ENCODE data around the gene DGKH. TPM values are rescaled to one million over a fixed set of nuclear protein-coding genes. Genes with fewer than 3 reads are reported as not detected.

Gene DGKH
- total RNA-seq, 1 experiment from 2014 or later = 9.2 TPM

- intact Hi-C loops (cut with micrococcal nuclease) = no loop called here
- DNase-seq (ENCODE audit: low read depth, low spot score) = no peak
- Histone ChIP-seq H3K4me1 (ENCODE audit: control insufficient read depth in 1 of 2, insufficient read depth in 2 of 2, low read length in 2 of 2) (peaks cover 0 to 5% of the 10 kb centered on the region in 2 experiments; a peak in 1 of 4 replicates), H3K27me3 (ENCODE audit: insufficient read depth, low read length) (no peaks in the 10 kb centered on the region), H3K4me3 (replicated peaks in 1 of 2; ENCODE audit: low read depth in 1 of 2, low read length in 2 of 2) (no peak overlapping the region), H3K79me2 (ENCODE audit: insufficient read depth, low read length) (no peaks in the 10 kb centered on the region), H2AFZ (ENCODE audit: low read depth, low read length, poor library complexity, severe bottlenecking) (no peak overlapping the region), H3K9me2 (ENCODE audit: insufficient read depth) (no peaks in the 10 kb centered on the region), H3K36me3 (ENCODE audit: control insufficient read depth in 1 of 2, insufficient read depth in 2 of 2, low read length in 2 of 2) (0 out of 4 replicates have a peak, but pooled peaks cover 0 to 5% of the 10 kb centered on the region in 2 experiments), H3K9ac (ENCODE audit: low read length) (no peak overlapping the region), H4K20me1 (ENCODE audit: insufficient read depth) (no peaks in the 10 kb centered on the region), H3K27ac (ENCODE audit: low read depth, low read length) (no peak overlapping the region), H3K9me3 (ENCODE audit: control insufficient read depth in 1 of 2, insufficient read depth in 1 of 2, low read depth in 1 of 2, low read length in 2 of 2) (no peaks in the 10 kb centered on the region), H3K4me2 (ENCODE audit: low read length) (no peak overlapping the region)
- RAD21 ChIA-PET (ENCODE audit: low non-redundant PET in 1 of 2, low total read pairs in 2 of 2, uncharacterized antibody in 2 of 2, unreplicated experiment in 2 of 2) = no interaction called here
- BruUV-seq (replicated peaks) = no TSS peak
- ATAC-seq = no peak
- POLR2A ChIA-PET = no interaction called here
- CTCF ChIA-PET = no interaction called here
- TF ChIP-seq TCF7L2 (IDR thresholded peaks at IDR 0.05; ENCODE audit: borderline replicate concordance, extremely low read depth, insufficient read depth, insufficient read length) (no peak), REST (IDR thresholded peaks at IDR 0.05; ENCODE audit: low read depth) (no peak), SIN3A (IDR thresholded peaks at IDR 0.05; ENCODE audit: low read depth) (no peak)
Observed at GRCh38 chr13:42064259-42064658, 15.8 kb downstream of the DGKH start.

- intact Hi-C loops (cut with micrococcal nuclease) = no loop called here
- H3K9me2 ChIP-seq (ENCODE audit: insufficient read depth) = no peaks in the 10 kb centered on the region
- H3K4me1 ChIP-seq (ENCODE audit: control insufficient read depth in 1 of 2, insufficient read depth in 2 of 2, low read length in 2 of 2) = peaks cover 0 to 5% of the 10 kb centered on the region in 2 experiments; a peak in 1 of 4 replicates
- no peak overlapping the region for H3K9ac ChIP-seq (ENCODE audit: low read length)
- H3K36me3 ChIP-seq (ENCODE audit: control insufficient read depth in 1 of 2, insufficient read depth in 2 of 2, low read length in 2 of 2) = 0 out of 4 replicates have a peak, but pooled peaks cover 0 to 5% of the 10 kb centered on the region in 2 experiments
- no peak overlapping the region for H3K27ac ChIP-seq (ENCODE audit: low read depth, low read length)
- H3K27me3 ChIP-seq (ENCODE audit: insufficient read depth, low read length) = no peaks in the 10 kb centered on the region
- ChIA-PET CTCF (no interaction called here), RAD21 (ENCODE audit: low non-redundant PET in 1 of 2, low total read pairs in 2 of 2, uncharacterized antibody in 2 of 2, unreplicated experiment in 2 of 2) (no interaction called here), POLR2A (no interaction called here)
- no peaks in the 10 kb centered on the region for H3K9me3 ChIP-seq (ENCODE audit: control insufficient read depth in 1 of 2, insufficient read depth in 1 of 2, low read depth in 1 of 2, low read length in 2 of 2)
- H3K4me2 ChIP-seq (ENCODE audit: low read length) = no peak overlapping the region
- H3K4me3 ChIP-seq (replicated peaks in 1 of 2; ENCODE audit: low read depth in 1 of 2, low read length in 2 of 2) = no peak overlapping the region
- no peak for ATAC-seq
- no peak for DNase-seq (ENCODE audit: low read depth, low spot score)
- BruUV-seq (replicated peaks) = no TSS peak
- H2AFZ ChIP-seq (ENCODE audit: low read depth, low read length, poor library complexity, severe bottlenecking) = no peak overlapping the region
- TF ChIP-seq SRF (IDR thresholded peaks at IDR 0.05; ENCODE audit: low read depth) = no peak
- TF ChIP-seq POLR2AphosphoS5 (IDR thresholded peaks at IDR 0.05; ENCODE audit: low read depth, low read length) = no peak
- no peak for TF ChIP-seq EZH2phosphoT487 (IDR thresholded peaks at IDR 0.05; ENCODE audit: borderline replicate concordance)
- TF ChIP-seq EZH2 (IDR thresholded peaks at IDR 0.05) = no peak
- no peak for TF ChIP-seq RAD21 (IDR thresholded peaks at IDR 0.05; ENCODE audit: low read depth)
- no peak for TF ChIP-seq POLR2A (IDR thresholded peaks at IDR 0.05; ENCODE audit: borderline replicate concordance, extremely low read depth, insufficient read depth, insufficient read length)
- TF ChIP-seq, protein P1, sequence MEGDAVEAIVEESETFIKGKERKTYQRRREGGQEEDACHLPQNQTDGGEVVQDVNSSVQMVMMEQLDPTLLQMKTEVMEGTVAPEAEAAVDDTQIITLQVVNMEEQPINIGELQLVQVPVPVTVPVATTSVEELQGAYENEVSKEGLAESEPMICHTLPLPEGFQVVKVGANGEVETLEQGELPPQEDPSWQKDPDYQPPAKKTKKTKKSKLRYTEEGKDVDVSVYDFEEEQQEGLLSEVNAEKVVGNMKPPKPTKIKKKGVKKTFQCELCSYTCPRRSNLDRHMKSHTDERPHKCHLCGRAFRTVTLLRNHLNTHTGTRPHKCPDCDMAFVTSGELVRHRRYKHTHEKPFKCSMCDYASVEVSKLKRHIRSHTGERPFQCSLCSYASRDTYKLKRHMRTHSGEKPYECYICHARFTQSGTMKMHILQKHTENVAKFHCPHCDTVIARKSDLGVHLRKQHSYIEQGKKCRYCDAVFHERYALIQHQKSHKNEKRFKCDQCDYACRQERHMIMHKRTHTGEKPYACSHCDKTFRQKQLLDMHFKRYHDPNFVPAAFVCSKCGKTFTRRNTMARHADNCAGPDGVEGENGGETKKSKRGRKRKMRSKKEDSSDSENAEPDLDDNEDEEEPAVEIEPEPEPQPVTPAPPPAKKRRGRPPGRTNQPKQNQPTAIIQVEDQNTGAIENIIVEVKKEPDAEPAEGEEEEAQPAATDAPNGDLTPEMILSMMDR (IDR thresholded peaks at IDR 0.05 in 2 of 3, conservative IDR thresholded peaks at IDR 0.05 in 1 of 3; ENCODE audit: borderline replicate concordance in 1 of 3, insufficient read depth in 1 of 3, low read depth in 2 of 3, low read length in 2 of 3) = no peak
- no peak for TF ChIP-seq ATF3 (IDR thresholded peaks at IDR 0.05)
- no peak for TF ChIP-seq ELF1 (IDR thresholded peaks at IDR 0.05; ENCODE audit: borderline replicate concordance, low read depth)
- TF ChIP-seq ZFX (IDR thresholded peaks at IDR 0.05) = no peak
- no peak for TF ChIP-seq SP1 (IDR thresholded peaks at IDR 0.05; ENCODE audit: low read depth)
- H3K79me2 ChIP-seq (ENCODE audit: insufficient read depth, low read length) = no peaks in the 10 kb centered on the region
- no peaks in the 10 kb centered on the region for H4K20me1 ChIP-seq (ENCODE audit: insufficient read depth)
Observed at GRCh38 chr13:42064966-42065365, 16.5 kb downstream of the DGKH start.

Measured in HCT116 (cell line).